DMS53 (cell line): ENCODE measurements around the gene CTAGE6.
A peak's percentile ranks its signal among the peaks of the same experiment; 100 is the strongest.
"Not testable (repeated sequence)": the region's sequence is repeated elsewhere in the genome, so short reads cannot be mapped to it uniquely, and the experiment has no call there.

ENCODE experiments used
- DNase-seq: peaks from one replicate; lab custom pipeline; 2025; lab: John Stamatoyannopoulos, UW

Gene CTAGE6

GRCh38 chr7:143757596-143757995 is at the start of gene CTAGE6:
Gene CTAGE6, minus strand, starts transcription at chr7:143757696. Its CDS starts 38 bp downstream, at chr7:143757658.
- DNase-seq: not testable (repeated sequence)

- DNase-seq: not testable (repeated sequence)
Measured at GRCh38 chr7:143806664-143807071, 49.2 kb upstream of the CTAGE6 start.

- not testable (repeated sequence) for DNase-seq
Measured at GRCh38 chr7:143797896-143798290, 40.4 kb upstream of the CTAGE6 start.

- DNase-seq: not testable (repeated sequence)
Measured at GRCh38 chr7:143797119-143797895, 39.8 kb upstream of the CTAGE6 start.

GRCh38 chr7:143795653-143796052 is 38.2 kb upstream of the CTAGE6 start:
- not testable (repeated sequence) for DNase-seq

GRCh38 chr7:143792633-143793032 is 35.1 kb upstream of the CTAGE6 start:
- DNase-seq: not testable (repeated sequence)

- not testable (repeated sequence) for DNase-seq
Measured at GRCh38 chr7:143785415-143786182, 28.1 kb upstream of the CTAGE6 start.

- not testable (repeated sequence) for DNase-seq
Measured at GRCh38 chr7:143779591-143779990, 22.1 kb upstream of the CTAGE6 start.

- not testable (repeated sequence) for DNase-seq
Measured at GRCh38 chr7:143772738-143773468, 15.4 kb upstream of the CTAGE6 start.

GRCh38 chr7:143767531-143767930 is 10.0 kb upstream of the CTAGE6 start:
- not testable (repeated sequence) for DNase-seq

- DNase-seq: not testable (repeated sequence)
Measured at GRCh38 chr7:143765678-143766077, 8.2 kb upstream of the CTAGE6 start.

- DNase-seq: not testable (repeated sequence)
Measured at GRCh38 chr7:143763065-143763464, 5.6 kb upstream of the CTAGE6 start.

- not testable (repeated sequence) for DNase-seq
Measured at GRCh38 chr7:143745340-143745739, 12.2 kb downstream of the CTAGE6 start.

GRCh38 chr7:143737037-143737819 is 20.3 kb downstream of the CTAGE6 start:
- DNase-seq: peak; percentile 82

GRCh38 chr7:143735962-143736361 is 21.5 kb downstream of the CTAGE6 start:
- no peak for DNase-seq

- no peak for DNase-seq
Measured at GRCh38 chr7:143733876-143734275, 23.6 kb downstream of the CTAGE6 start.

GRCh38 chr7:143728333-143728862 is 29.1 kb downstream of the CTAGE6 start:
- DNase-seq: no peak

- not testable (repeated sequence) for DNase-seq
Measured at GRCh38 chr7:143727561-143727960, 29.9 kb downstream of the CTAGE6 start.

- DNase-seq: not testable (repeated sequence)
Measured at GRCh38 chr7:143726143-143726542, 31.4 kb downstream of the CTAGE6 start.

GRCh38 chr7:143720335-143720734 is 37.2 kb downstream of the CTAGE6 start:
- not testable (repeated sequence) for DNase-seq
